Left lobe of liver (tissue), 2 donors: ENCODE measurements around the gene KRTAP10-5. TPM values are rescaled to one million over a fixed set of nuclear protein-coding genes. Genes with fewer than 3 reads are reported as not detected.
A peak's percentile ranks its signal among the peaks of the same experiment; 100 is the strongest.

Source experiments
- ATAC-seq: fragments of 200-7000 bp; cut with Tn5 transposase; one replicate; pipeline ENCODE4 v1.9.1; 2020; ENCODE audit warnings: mild to moderate bottlenecking, moderate library complexity
- DNase-seq: peaks from one replicate; pipeline ENCODE4 v3.0.0-alpha.2; 2020; ENCODE audit warnings: low spot score
- total RNA-seq: library from RNA; stranded (reverse); gene quantifications from one replicate; pipeline ENCODE4 v1.2.1, GENCODE V29; 2021
- donor health status: DM: no; HTN: no; CAD: no; lungs with moderate emphysema.
- donor health status: DM: no; HTN: yes; CAD: no.

Gene KRTAP10-5
- total RNA-seq, 1 donor from 2014 or later, result not detected

- no peak for DNase-seq
- ATAC-seq, result no peak
Observed at GRCh38 chr21:44532712-44533111, 47.7 kb downstream of the KRTAP10-5 start.

GRCh38 chr21:44531606-44532564 is 48.5 kb downstream of the KRTAP10-5 start:
- DNase-seq (peak; percentile 39), ATAC-seq (no peak)

GRCh38 chr21:44530903-44531605 is 49.4 kb downstream of the KRTAP10-5 start:
- DNase-seq, result no peak
- ATAC-seq, result no peak

- ATAC-seq, result no peak
Observed at GRCh38 chr21:44530221-44530902, 50.0 kb downstream of the KRTAP10-5 start.

GRCh38 chr21:44529503-44530125 is 50.8 kb downstream of the KRTAP10-5 start:
- no peak for DNase-seq
- ATAC-seq, result no peak

More at GRCh38 chr21:44530221-44530902, 50.0 kb downstream of the KRTAP10-5 start:
- no peak for DNase-seq

Other genes with a start within 250 kb of the KRTAP10-5 start
- gene CFAP410, start 241.2 kb downstream of the KRTAP10-5 start, total RNA-seq, result 13.9 TPM
- 1.4 TPM for gene TRPM2, start 227.0 kb downstream of the KRTAP10-5 start, total RNA-seq
- 22.0 TPM for gene LRRC3, start 125.1 kb downstream of the KRTAP10-5 start, total RNA-seq
- gene KRTAP10-1, start 40.4 kb downstream of the KRTAP10-5 start, total RNA-seq, result not detected
- gene KRTAP10-2, start 29.1 kb downstream of the KRTAP10-5 start, total RNA-seq, result not detected
- not detected for gene KRTAP10-3, start 21.8 kb downstream of the KRTAP10-5 start, total RNA-seq
- not detected for gene KRTAP10-4, start 6.9 kb downstream of the KRTAP10-5 start, total RNA-seq
- not detected for gene KRTAP10-6, start 11.9 kb upstream of the KRTAP10-5 start, total RNA-seq
- gene KRTAP10-7, start 20.0 kb upstream of the KRTAP10-5 start, total RNA-seq, result not detected
- gene KRTAP10-8, start 31.5 kb upstream of the KRTAP10-5 start, total RNA-seq, result not detected
- not detected for gene KRTAP10-9, start 46.5 kb upstream of the KRTAP10-5 start, total RNA-seq
- gene KRTAP10-10, start 56.8 kb upstream of the KRTAP10-5 start, total RNA-seq, result not detected
- not detected for gene KRTAP10-11, start 65.8 kb upstream of the KRTAP10-5 start, total RNA-seq
- not detected for gene KRTAP12-4, start 74.1 kb upstream of the KRTAP10-5 start, total RNA-seq
- not detected for gene KRTAP12-3, start 77.3 kb upstream of the KRTAP10-5 start, total RNA-seq
- gene KRTAP12-2, start 86.3 kb upstream of the KRTAP10-5 start, total RNA-seq, result not detected
- not detected for gene KRTAP12-1, start 101.6 kb upstream of the KRTAP10-5 start, total RNA-seq
- gene KRTAP10-12, start 116.6 kb upstream of the KRTAP10-5 start, total RNA-seq, result not detected
- not detected for gene TSPEAR, start 131.0 kb upstream of the KRTAP10-5 start, total RNA-seq
- gene UBE2G2, start 221.2 kb upstream of the KRTAP10-5 start, total RNA-seq, result 43.4 TPM
- 32.2 TPM for gene SUMO3, start 237.5 kb upstream of the KRTAP10-5 start, total RNA-seq